ENCODE measurements around the gene SLCO2B1.
A peak's percentile ranks its signal among the peaks of the same experiment; 100 is the strongest.

Gene SLCO2B1

DNA sequence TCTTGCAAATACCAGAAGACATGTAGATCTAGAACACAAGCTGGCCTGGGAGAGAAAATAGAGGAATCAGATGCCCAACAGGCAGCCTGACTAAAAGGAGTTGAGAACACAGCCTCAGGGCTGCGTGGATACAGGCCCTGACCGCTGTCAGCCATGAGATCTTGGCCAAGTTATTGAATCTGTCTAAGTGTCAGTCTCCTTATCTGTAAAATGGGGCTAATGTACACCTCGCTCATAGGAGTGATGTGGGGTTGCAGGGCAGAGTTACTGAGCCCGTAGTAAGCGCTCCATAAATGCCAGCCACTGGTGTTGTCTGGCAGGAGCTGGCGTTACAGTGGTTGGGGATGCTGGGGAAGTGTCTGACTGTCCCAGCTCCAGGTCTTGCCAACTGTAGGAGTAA is 51.3 kb downstream of the SLCO2B1 start:
- TF ChIP-seq, protein P1, sequence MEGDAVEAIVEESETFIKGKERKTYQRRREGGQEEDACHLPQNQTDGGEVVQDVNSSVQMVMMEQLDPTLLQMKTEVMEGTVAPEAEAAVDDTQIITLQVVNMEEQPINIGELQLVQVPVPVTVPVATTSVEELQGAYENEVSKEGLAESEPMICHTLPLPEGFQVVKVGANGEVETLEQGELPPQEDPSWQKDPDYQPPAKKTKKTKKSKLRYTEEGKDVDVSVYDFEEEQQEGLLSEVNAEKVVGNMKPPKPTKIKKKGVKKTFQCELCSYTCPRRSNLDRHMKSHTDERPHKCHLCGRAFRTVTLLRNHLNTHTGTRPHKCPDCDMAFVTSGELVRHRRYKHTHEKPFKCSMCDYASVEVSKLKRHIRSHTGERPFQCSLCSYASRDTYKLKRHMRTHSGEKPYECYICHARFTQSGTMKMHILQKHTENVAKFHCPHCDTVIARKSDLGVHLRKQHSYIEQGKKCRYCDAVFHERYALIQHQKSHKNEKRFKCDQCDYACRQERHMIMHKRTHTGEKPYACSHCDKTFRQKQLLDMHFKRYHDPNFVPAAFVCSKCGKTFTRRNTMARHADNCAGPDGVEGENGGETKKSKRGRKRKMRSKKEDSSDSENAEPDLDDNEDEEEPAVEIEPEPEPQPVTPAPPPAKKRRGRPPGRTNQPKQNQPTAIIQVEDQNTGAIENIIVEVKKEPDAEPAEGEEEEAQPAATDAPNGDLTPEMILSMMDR (IDR thresholded peaks at IDR 0.05; ENCODE audit: borderline replicate concordance, insufficient read depth, low read depth, low read length): no peak
- no peak overlapping the region for H3K4me3 ChIP-seq (ENCODE audit: low read depth, low read length)

DNA sequence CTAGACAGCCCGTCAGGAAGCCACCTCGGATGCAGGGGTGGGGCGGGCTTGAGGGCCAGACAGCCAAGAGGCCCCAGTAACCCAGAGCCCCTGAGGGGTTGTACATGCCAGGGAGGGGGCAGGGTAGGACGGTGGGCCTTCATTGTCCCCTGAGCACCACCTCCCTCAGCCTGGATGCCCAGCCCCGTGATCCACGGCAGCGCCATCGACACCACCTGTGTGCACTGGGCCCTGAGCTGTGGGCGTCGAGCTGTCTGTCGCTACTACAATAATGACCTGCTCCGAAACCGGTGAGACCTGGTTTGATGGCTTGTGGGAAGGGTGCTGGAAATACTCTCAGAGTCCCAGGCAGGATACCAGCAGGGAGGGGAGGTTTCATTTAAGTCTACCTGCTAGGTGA is 52.2 kb downstream of the SLCO2B1 start:
- no peak overlapping the region for H3K4me3 ChIP-seq (ENCODE audit: low read depth, low read length)
- TF ChIP-seq, protein P1 (IDR thresholded peaks at IDR 0.05; ENCODE audit: borderline replicate concordance, insufficient read depth, low read depth, low read length): no peak

DNA sequence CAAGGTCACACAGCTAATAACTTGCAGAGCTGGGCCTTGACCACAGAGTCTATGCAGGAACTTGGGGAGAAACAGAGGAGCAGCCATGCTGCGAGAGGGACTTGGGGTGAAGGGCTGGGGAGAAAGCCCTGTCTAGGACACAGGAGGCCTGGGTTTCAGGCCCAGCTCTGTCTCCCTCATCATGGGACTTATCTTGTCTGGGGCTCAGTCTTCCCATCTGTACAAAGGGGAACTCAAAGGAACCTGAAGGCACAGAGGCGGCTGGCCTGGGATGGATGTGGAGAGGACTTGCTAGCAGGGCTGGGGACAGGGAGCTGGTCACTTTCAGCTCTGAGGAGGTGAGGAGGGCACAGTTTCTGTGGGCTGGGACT is 52.7 kb downstream of the SLCO2B1 start:
- TF ChIP-seq, protein P1 (IDR thresholded peaks at IDR 0.05; ENCODE audit: borderline replicate concordance, insufficient read depth, low read depth, low read length): no peak
- H3K4me3 ChIP-seq (ENCODE audit: low read depth, low read length): no peak overlapping the region

DNA sequence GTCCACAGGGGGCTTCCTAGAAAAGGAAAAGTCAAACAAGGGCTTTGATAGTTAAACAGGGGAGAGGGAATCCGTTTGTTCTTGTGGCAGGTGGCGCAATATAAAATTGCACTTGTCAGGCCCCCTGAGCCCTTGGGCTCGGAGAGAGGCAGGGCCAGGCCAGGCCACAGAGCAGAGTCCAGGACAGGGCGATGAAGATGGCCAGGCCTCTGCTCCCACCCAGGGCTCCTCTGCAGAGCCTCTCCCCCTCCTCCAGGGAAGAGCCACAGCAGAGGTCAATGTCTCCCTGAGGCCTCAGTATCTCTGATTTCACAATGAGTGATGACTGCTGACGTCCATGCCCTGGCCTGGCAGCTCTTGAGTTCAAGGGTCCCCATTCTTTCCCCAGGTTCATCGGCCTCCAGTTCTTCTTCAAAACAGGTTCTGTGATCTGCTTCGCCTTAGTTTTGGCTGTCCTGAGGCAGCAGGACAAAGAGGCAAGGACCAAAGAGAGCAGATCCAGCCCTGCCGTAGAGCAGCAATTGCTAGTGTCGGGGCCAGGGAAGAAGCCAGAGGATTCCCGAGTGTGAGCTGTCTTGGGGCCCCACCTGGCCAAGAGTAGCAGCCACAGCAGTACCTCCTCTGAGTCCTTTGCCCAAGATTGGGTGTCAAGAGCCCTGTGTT is 53.2 kb downstream of the SLCO2B1 start:
- H3K4me3 ChIP-seq (ENCODE audit: low read depth, low read length): no peak overlapping the region
- TF ChIP-seq, protein P1 (IDR thresholded peaks at IDR 0.05; ENCODE audit: borderline replicate concordance, insufficient read depth, low read depth, low read length): no peak

DNA sequence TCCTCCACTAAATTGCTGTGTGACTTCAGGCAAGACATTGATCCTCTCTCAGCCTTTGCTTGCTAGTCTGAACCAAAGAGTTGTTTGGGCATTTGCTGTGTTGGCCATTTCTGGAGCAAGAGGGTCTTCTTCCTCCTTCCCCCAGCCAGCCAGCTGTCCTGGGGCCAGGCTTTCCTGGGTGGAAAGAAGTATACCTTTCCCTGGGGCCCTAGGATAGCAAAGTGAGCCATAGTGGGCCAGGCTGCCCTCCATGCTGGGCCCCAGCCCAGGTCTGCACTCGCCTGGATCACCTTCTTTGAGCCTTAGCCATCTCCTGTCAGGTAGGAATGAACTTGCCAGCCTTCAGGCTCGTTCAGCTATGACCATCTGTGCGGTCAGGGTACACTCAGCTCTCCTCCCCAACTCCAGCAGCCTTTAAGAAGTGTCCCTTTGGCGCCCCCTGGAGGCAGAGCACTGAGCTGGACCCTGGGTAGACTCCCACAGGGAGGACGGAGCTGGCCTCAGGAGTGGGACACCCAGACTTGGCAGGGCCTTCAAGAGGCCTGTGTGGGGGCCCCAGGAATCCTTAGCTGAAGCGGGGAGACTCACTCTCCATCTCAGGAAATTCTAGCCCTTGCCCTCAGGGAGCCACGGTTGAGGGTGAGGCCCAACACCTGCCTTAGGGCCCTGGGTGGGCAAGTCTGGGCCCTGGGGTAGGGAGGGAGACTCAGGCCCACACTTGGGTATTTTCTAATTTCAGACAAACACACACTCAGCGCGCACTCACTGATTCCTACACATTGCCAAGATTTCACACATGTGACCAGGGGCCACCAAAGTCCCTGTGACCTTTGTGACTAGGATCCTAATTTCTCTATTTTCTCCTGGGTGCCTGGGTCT is 54.0 kb downstream of the SLCO2B1 start:
- no peak overlapping the region for H3K4me3 ChIP-seq (ENCODE audit: low read depth, low read length)
- TF ChIP-seq, protein P1 (IDR thresholded peaks at IDR 0.05; ENCODE audit: borderline replicate concordance, insufficient read depth, low read depth, low read length): peak; percentile 87

DNA sequence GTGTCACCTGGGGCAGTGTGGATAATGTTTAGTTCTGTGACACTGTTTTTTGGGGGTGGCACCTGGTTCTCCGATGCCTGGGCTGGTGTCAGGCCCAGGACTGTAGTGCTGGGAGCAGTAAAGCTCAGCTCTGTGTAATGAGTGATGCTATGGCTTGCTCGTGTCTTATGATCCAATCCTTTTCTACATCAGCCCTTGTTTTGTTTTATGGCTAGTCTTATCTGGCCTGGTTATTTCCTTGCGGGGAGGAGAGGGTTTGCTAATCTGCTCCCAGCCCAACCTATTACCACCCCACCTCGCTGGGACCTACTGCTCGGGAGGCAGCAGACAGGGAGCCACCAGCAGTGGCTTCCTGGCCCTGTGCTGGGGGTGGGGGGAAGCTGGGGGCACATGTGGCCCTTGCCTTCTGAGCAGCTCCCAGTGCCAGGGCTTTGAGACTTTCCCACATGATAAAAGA is 54.7 kb downstream of the SLCO2B1 start:
- TF ChIP-seq, protein P1 (IDR thresholded peaks at IDR 0.05; ENCODE audit: borderline replicate concordance, insufficient read depth, low read depth, low read length): no peak
- no peak overlapping the region for H3K4me3 ChIP-seq (ENCODE audit: low read depth, low read length)

Data from GM12875 (cell line).